DMS 273 treated with DMSO at 0.1 percent for 48 hours (cell line): ENCODE results near the gene TRIM10.
"Not testable (repeated sequence)": the region's sequence is repeated elsewhere in the genome, so short reads cannot be mapped to it uniquely, and the experiment has no call there.

Experiments used
- DNase-seq: peaks from one replicate; lab custom pipeline; 2025; lab: John Stamatoyannopoulos, UW

Gene TRIM10

GRCh38 chr6:30154061-30154460 lies 7.0 kb downstream of the TRIM10 start:
- DNase-seq: no peak

GRCh38 chr6:30152910-30153610 lies 8.0 kb downstream of the TRIM10 start:
- DNase-seq: no peak

GRCh38 chr6:30152016-30152673 lies 8.9 kb downstream of the TRIM10 start:
- no peak for DNase-seq

- no peak for DNase-seq
Measured at GRCh38 chr6:30151580-30151979, 9.4 kb downstream of the TRIM10 start.

- DNase-seq: no peak
Measured at GRCh38 chr6:30150671-30151395, 10.2 kb downstream of the TRIM10 start.

- DNase-seq: no peak
Measured at GRCh38 chr6:30149858-30150550, 11.0 kb downstream of the TRIM10 start.

GRCh38 chr6:30149234-30149633 lies 11.8 kb downstream of the TRIM10 start:
- no peak for DNase-seq

GRCh38 chr6:30147096-30147495 lies 13.9 kb downstream of the TRIM10 start:
- no peak for DNase-seq

GRCh38 chr6:30145818-30146217 lies 15.2 kb downstream of the TRIM10 start:
- peak; percentile 32 for DNase-seq

- DNase-seq: no peak
Measured at GRCh38 chr6:30144811-30145210, 16.2 kb downstream of the TRIM10 start.

GRCh38 chr6:30143780-30144179 lies 17.2 kb downstream of the TRIM10 start:
- DNase-seq: no peak

GRCh38 chr6:30142665-30143064 lies 18.3 kb downstream of the TRIM10 start:
- DNase-seq: no peak

GRCh38 chr6:30140240-30140639 lies 20.8 kb downstream of the TRIM10 start:
- not testable (repeated sequence) for DNase-seq

GRCh38 chr6:30136570-30137286 lies 24.3 kb downstream of the TRIM10 start:
- no peak for DNase-seq

GRCh38 chr6:30135757-30136156 lies 25.3 kb downstream of the TRIM10 start, which contains the start of gene TRIM40:
Gene TRIM40 (plus strand): TSS chr6:30136140. CDS start chr6:30137037, 897 bp downstream.
- no peak for DNase-seq

GRCh38 chr6:30135147-30135546 lies 25.9 kb downstream of the TRIM10 start:
- no peak for DNase-seq

- DNase-seq: no peak
Measured at GRCh38 chr6:30131947-30132497, 29.0 kb downstream of the TRIM10 start.

GRCh38 chr6:30130887-30131862 lies 29.8 kb downstream of the TRIM10 start:
- DNase-seq: peak; percentile 67

GRCh38 chr6:30130179-30130679 lies 30.8 kb downstream of the TRIM10 start:
- DNase-seq: no peak
